ENCODE data around the gene ATP8B1. TPM values are rescaled to one million over a fixed set of nuclear protein-coding genes. Genes with fewer than 3 reads are reported as not detected.

The ATP8B1 gene
- total and polyA plus RNA-seq, 2 of the 4 experiments (the other 2 are of a cell fraction) = 64.3 to 136 TPM

- POLR2A ChIA-PET (ENCODE audit: unreplicated experiment) = no interaction called here
- peak overlapping the region; percentile 65 for H3K27ac ChIP-seq (ENCODE audit: insufficient read depth, low read length)
- no peaks in the 10 kb centered on the region for H3K27me3 ChIP-seq (ENCODE audit: control insufficient read depth, insufficient read depth, low read length)
- peak overlapping the region; percentile 94 for H2BK20ac ChIP-seq (ENCODE audit: low read depth, low read length)
- H2AFZ ChIP-seq (replicated peaks; ENCODE audit: low read length, poor library complexity) = no peak overlapping the region
- no TSS peak for BruUV-seq (replicated peaks)
- dilution Hi-C loops (cut with HindIII; ENCODE audit: low sequenced_read_pairs, unreplicated experiment) (no loop called here), intact Hi-C loops (cut with micrococcal nuclease) (no loop called here), in situ Hi-C loops (cut with MboI; ENCODE audit: low sequenced_read_pairs) (no loop called here)
- peak overlapping the region; percentile 95 for H3K4ac ChIP-seq (ENCODE audit: low read depth, low read length)
- ATAC-seq (ENCODE audit: low read depth) (peak; percentile 90), DNase-seq (peak; percentile 99)
- peak overlapping the region; percentile 99 for H2BK5ac ChIP-seq (ENCODE audit: low read depth, low read length, poor library complexity, severe bottlenecking)
- peak overlapping the region in 1 of 2 experiments; percentile 87; a peak in 3 of 4 replicates for H4K8ac ChIP-seq (ENCODE audit: low read depth in 2 of 2, low read length in 2 of 2)
- peak overlapping the region; percentile 65; the same call in 1 of the 2 replicates for H3K18ac ChIP-seq (ENCODE audit: low read depth, low read length)
- TF ChIP-seq CTCF (conservative IDR thresholded peaks at IDR 0.05; ENCODE audit: low read depth, low read length) (no peak), ELK1 (IDR thresholded peaks at IDR 0.05; ENCODE audit: borderline replicate concordance, low read depth, low read length) (no peak), MAZ (IDR thresholded peaks at IDR 0.05; ENCODE audit: borderline replicate concordance, low read depth, low read length) (no peak), MAFK (IDR thresholded peaks at IDR 0.05; ENCODE audit: low read depth, low read length) (no peak), NFE2L2 (IDR thresholded peaks at IDR 0.05; ENCODE audit: low read depth, low read length) (no peak), FOS (IDR thresholded peaks at IDR 0.05; ENCODE audit: low read depth, low read length) (peak; percentile 88), USF2 (IDR thresholded peaks at IDR 0.05; ENCODE audit: low read depth, low read length) (peak; percentile 75), RFX5 (IDR thresholded peaks at IDR 0.05; ENCODE audit: low read depth, low read length) (no peak), CHD1 (IDR thresholded peaks at IDR 0.05; ENCODE audit: low read depth, low read length) (no peak), RAD21 (IDR thresholded peaks at IDR 0.05; ENCODE audit: low read length) (no peak; the same call in 1 of the 2 replicates), RCOR1 (IDR thresholded peaks at IDR 0.05; ENCODE audit: insufficient replicate concordance, low read length) (peak; percentile 99), BHLHE40 (IDR thresholded peaks at IDR 0.05; ENCODE audit: low read depth, low read length) (peak; percentile 90)
- H3K4me2 ChIP-seq (ENCODE audit: low read depth, low read length) = no peak overlapping the region; the same call in 1 of the 2 replicates
- H4K91ac ChIP-seq (ENCODE audit: insufficient read depth, low read depth, low read length) = peak overlapping the region; percentile 83; the same call in 1 of the 2 replicates
- no peak overlapping the region for H3K9ac ChIP-seq (ENCODE audit: low read depth, low read length)
- H2AK9ac ChIP-seq (replicated peaks; ENCODE audit: low read depth, low read length, poor library complexity) = no peak overlapping the region
- H3K9me3 ChIP-seq (ENCODE audit: control insufficient read depth, insufficient read depth, low read length) = peaks cover 6% of the 10 kb centered on the region; the same call in 1 of the 2 replicates
- H3K36me3 ChIP-seq (ENCODE audit: control insufficient read depth, insufficient read depth, low read length) = no peaks in the 10 kb centered on the region
- H4K20me1 ChIP-seq (ENCODE audit: insufficient read depth, low read length) = no peaks in the 10 kb centered on the region
- H3K4me3 ChIP-seq (ENCODE audit: insufficient read depth, low read depth, low read length) = no peak overlapping the region
- peak overlapping the region; percentile 98; the same call in 1 of the 2 replicates for H2AK5ac ChIP-seq (ENCODE audit: low read depth, low read length)
- H3K14ac ChIP-seq (replicated peaks; ENCODE audit: low read depth, low read length) = peak overlapping the region; percentile 84
- peak overlapping the region; percentile 96 for H2BK120ac ChIP-seq (ENCODE audit: low read depth, low read length)
- peak overlapping the region; percentile 77; the same call in 1 of the 3 replicates for H2BK15ac ChIP-seq (ENCODE audit: low read depth, low read length)
- H3K4me1 ChIP-seq (ENCODE audit: control insufficient read depth, insufficient read depth, low read length) = peaks cover 3% of the 10 kb centered on the region; the same call in 1 of the 2 replicates
- CTCF ChIA-PET = no interaction called here
- H3K23ac ChIP-seq (ENCODE audit: low read depth, low read length) = peak overlapping the region; percentile 44; the same call in 1 of the 2 replicates
- H3K56ac ChIP-seq (ENCODE audit: extremely low read depth, insufficient read depth, low read length) = peak overlapping the region; percentile 73
- H4K5ac ChIP-seq (ENCODE audit: low read depth, low read length) = no peak overlapping the region
- H3K79me1 ChIP-seq (ENCODE audit: low read depth in 1 of 2, low read length in 2 of 2) = peaks cover 0 to 11% of the 10 kb centered on the region in 2 experiments; a peak in 2 of 4 replicates
- peaks cover 20% of the 10 kb centered on the region for H3K9me1 ChIP-seq (ENCODE audit: insufficient read depth, low read length)
Measured at GRCh38 chr18:57813245-57813644, 10.1 kb upstream of the ATP8B1 start.
